BE2C (cell line): Measurements from ENCODE around the gene KCNAB1.
"Not testable (repeated sequence)": the region's sequence is repeated elsewhere in the genome, so short reads cannot be mapped to it uniquely, and the experiment has no call there.

Experiments
- DNase-seq: peaks from one replicate; pipeline ENCODE4 v3.0.0-alpha.2; 2020
- H3K27me3 ChIP-seq: fragments of 250-450 bp; sonication (Bioruptor Pico); 2 replicates; pipeline ENCODE4 v1.5.1; 2020; ENCODE audit warnings: mild to moderate bottlenecking
- H3K36me3 ChIP-seq: fragments of 250-450 bp; sonication (Bioruptor Pico); 2 replicates; pipeline ENCODE4 v1.5.1; 2020; ENCODE audit warnings: mild to moderate bottlenecking
- H3K4me1 ChIP-seq: fragments of 250-450 bp; sonication (Bioruptor Pico); 2 replicates; pipeline ENCODE4 v1.5.1; 2020
- H3K4me3 ChIP-seq: 2 replicates; pipeline ENCODE4 v1.5.1; 2011; ENCODE audit warnings: low read depth, low read length
- H3K9me3 ChIP-seq: fragments of 250-450 bp; sonication (Bioruptor Pico); 2 replicates; pipeline ENCODE4 v1.5.1; 2020
- CTCF ChIP-seq: IDR thresholded peaks from 2 replicates; pipeline ENCODE4 v1.5.1; 2012; ENCODE audit warnings: mild to moderate bottlenecking, low read depth, low read length

KCNAB1 gene

GRCh38 chr3:156230278-156230900, 110.0 kb downstream of the KCNAB1 start:
- no peaks in the 10 kb centered on the region for H3K9me3 ChIP-seq
- no peaks in the 10 kb centered on the region for H3K4me1 ChIP-seq
- no peak for DNase-seq
- no peak overlapping the region for H3K4me3 ChIP-seq
- no peak for TF ChIP-seq CTCF
- no peaks in the 10 kb centered on the region for H3K36me3 ChIP-seq
- no peaks in the 10 kb centered on the region for H3K27me3 ChIP-seq

- not testable (repeated sequence) for DNase-seq, H3K4me1 ChIP-seq, H3K4me3 ChIP-seq, H3K36me3 ChIP-seq, H3K27me3 ChIP-seq, H3K9me3 ChIP-seq
Measured at GRCh38 chr3:156231221-156231620, 110.8 kb downstream of the KCNAB1 start.

- H3K36me3 ChIP-seq: no peaks in the 10 kb centered on the region
- no peaks in the 10 kb centered on the region for H3K27me3 ChIP-seq
- no peak for DNase-seq
- no peak for TF ChIP-seq CTCF
- no peak overlapping the region for H3K4me3 ChIP-seq
- no peaks in the 10 kb centered on the region for H3K9me3 ChIP-seq
- H3K4me1 ChIP-seq: no peaks in the 10 kb centered on the region
Measured at GRCh38 chr3:156233876-156234275, 113.5 kb downstream of the KCNAB1 start.

- DNase-seq: no peak
- no peak for TF ChIP-seq CTCF
- Histone ChIP-seq H3K27me3 (no peaks in the 10 kb centered on the region), H3K4me3 (no peak overlapping the region), H3K4me1 (no peaks in the 10 kb centered on the region), H3K36me3 (no peaks in the 10 kb centered on the region), H3K9me3 (no peaks in the 10 kb centered on the region)
Measured at GRCh38 chr3:156236556-156237260, 116.3 kb downstream of the KCNAB1 start.

- DNase-seq: no peak
- Histone ChIP-seq H3K4me1 (no peaks in the 10 kb centered on the region), H3K9me3 (no peaks in the 10 kb centered on the region), H3K4me3 (no peak overlapping the region), H3K36me3 (no peaks in the 10 kb centered on the region), H3K27me3 (no peaks in the 10 kb centered on the region)
- no peak for TF ChIP-seq CTCF
Measured at GRCh38 chr3:156240642-156241041, 120.3 kb downstream of the KCNAB1 start.

GRCh38 chr3:156246961-156247725, 126.8 kb downstream of the KCNAB1 start:
- Histone ChIP-seq H3K4me1 (no peaks in the 10 kb centered on the region), H3K9me3 (no peaks in the 10 kb centered on the region), H3K27me3 (no peaks in the 10 kb centered on the region), H3K36me3 (no peaks in the 10 kb centered on the region), H3K4me3 (no peak overlapping the region)
- no peak for TF ChIP-seq CTCF
- no peak for DNase-seq
